OCI-LY7 (cell line): ENCODE measurements around the gene UNC5A.

Experiments
- EZH2phosphoT487 ChIP-seq: fragments of 200-600 bp; sonication (generic); IDR thresholded peaks from 2 replicates; pipeline ENCODE4 v1.6.1; 2018; ENCODE audit warnings: low read depth, borderline replicate concordance, mild to moderate bottlenecking, mixed run types, antibody characterized with exemption, low read length, moderate library complexity, mixed read lengths
- TF ChIP-seq, protein P1 (sequence below): fragments of 200-600 bp; sonication (generic); conservative IDR thresholded peaks from 2 replicates; pipeline ENCODE4 v1.5.1; 2014; ENCODE audit warnings: mild to moderate bottlenecking, antibody characterized with exemption, low read length, moderate library complexity, mixed read lengths

DNA sequence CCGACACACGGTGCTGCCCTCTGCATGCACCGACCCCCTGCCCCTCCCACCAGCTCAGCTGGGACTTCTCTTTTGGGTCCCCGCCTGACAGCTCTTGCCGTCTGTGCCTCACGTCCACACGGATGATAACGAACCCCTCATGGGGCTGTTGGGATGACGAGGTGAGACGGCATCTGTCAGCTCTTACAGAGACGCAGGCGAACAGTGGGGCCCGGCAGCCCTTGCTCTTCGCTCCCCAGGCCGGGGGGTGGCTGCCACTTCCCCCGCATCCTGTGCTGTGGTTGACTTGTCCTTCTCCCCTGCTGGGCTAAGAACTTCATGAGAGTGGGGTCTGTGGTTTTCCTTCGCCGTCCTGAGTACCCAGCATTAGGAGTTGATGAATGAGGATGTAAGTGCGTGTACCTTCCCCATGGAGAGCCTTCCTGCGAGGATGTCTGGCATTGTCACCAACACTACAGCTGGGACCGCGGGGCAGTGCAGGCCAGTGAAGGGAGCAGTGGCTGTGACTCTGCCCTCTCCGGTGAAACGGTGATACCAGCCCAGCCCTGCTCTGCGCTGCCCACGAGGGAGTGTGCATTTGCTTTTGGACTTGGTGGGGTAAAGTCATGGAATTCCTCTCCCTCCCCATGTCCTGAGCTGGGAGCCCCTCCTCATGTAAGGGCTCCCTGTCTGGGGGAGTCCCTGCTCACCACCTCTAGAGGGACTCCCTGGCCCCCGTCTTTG is 65.6 kb downstream of the UNC5A start:
- TF ChIP-seq, protein P1, sequence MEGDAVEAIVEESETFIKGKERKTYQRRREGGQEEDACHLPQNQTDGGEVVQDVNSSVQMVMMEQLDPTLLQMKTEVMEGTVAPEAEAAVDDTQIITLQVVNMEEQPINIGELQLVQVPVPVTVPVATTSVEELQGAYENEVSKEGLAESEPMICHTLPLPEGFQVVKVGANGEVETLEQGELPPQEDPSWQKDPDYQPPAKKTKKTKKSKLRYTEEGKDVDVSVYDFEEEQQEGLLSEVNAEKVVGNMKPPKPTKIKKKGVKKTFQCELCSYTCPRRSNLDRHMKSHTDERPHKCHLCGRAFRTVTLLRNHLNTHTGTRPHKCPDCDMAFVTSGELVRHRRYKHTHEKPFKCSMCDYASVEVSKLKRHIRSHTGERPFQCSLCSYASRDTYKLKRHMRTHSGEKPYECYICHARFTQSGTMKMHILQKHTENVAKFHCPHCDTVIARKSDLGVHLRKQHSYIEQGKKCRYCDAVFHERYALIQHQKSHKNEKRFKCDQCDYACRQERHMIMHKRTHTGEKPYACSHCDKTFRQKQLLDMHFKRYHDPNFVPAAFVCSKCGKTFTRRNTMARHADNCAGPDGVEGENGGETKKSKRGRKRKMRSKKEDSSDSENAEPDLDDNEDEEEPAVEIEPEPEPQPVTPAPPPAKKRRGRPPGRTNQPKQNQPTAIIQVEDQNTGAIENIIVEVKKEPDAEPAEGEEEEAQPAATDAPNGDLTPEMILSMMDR = no peak
- TF ChIP-seq EZH2phosphoT487 = no peak
